Measurements from ENCODE around the gene HS6ST2.

HS6ST2 gene

GRCh38 chrX:132842460-132843238 is 115.8 kb downstream of the HS6ST2 start:
- no peak for DNase-seq

GRCh38 chrX:132837967-132838366 is 120.5 kb downstream of the HS6ST2 start:
- DNase-seq, result no peak

DNA sequence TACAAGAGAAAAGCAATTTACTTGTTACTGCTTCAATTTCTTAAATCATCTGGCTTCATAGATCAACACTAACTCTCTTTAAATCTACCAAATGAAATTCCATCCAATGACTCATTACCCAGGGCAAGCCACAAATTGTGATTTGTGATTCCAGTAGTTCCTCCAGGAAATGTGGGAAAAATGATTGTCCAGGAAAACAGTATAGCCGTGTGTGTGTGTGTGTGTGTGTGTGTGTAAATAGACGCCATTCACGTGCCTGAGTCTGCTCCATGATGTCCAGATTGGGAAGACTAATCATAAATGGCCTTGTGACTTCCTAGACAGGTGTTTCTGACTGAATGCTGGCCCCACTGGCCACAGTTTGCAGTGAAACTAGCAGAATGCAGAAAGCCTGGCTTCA is 121.3 kb downstream of the HS6ST2 start:
- DNase-seq, result no peak

DNA sequence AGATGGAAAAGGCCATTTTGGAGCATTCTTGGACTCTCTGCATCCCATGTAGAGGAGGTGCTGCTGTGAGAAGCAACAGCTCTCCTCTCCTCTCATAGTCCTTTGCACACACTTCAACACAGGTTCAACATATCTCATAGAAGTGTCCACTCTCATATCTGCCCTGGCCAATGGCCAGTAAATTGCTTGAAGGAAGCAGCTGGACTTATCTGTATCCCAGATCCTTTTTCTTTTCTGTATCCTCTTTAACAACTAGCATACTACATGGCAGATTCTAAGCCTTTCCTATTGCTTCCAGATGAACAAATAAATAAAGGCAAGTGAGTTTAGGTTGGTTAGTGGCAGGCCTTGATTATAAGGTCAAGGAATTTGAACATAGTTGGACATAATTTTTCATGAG is 122.0 kb downstream of the HS6ST2 start:
- no peak for DNase-seq

DNA sequence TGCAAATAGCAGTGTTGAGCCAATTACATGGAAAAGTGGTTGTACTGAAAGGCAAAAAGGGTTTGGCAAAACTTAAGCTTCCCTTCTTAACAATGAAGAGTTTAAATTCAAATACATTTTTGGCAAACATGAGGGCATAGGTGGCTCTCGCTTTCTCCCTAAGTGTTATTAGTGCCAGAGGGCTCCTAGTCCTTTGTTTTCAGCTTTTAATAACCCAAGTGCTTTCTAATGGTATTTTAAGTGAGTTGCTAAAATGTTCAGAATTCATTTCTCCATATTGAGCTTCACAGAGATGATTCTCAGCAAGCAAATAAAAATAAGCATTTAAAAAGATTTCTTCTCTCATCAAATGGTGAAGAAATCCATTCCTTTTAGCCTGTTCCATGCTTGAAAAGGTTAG is 123.7 kb downstream of the HS6ST2 start:
- no peak for DNase-seq

- DNase-seq, result no peak
Measured at GRCh38 chrX:132834109-132834508, 124.3 kb downstream of the HS6ST2 start.

DNA sequence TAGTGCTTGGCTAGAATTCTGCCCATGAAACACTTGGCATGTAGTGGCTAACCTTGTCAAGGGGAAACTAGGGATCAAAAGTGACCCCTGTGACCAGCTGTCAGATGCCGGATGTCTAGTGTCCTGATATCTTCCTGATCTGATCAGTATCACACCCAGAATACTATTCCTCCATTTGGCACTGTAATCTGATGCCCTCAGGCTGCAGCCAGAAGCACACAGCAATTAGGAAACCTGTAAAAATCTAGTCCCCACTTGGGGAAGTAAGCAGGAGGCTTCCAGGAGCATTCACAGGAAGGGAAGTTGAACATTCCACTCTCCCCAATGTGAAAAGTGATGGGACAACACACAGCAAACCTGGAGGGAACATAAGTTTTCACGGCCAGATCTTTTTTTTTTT is 125.1 kb downstream of the HS6ST2 start:
- no peak for DNase-seq

DNA sequence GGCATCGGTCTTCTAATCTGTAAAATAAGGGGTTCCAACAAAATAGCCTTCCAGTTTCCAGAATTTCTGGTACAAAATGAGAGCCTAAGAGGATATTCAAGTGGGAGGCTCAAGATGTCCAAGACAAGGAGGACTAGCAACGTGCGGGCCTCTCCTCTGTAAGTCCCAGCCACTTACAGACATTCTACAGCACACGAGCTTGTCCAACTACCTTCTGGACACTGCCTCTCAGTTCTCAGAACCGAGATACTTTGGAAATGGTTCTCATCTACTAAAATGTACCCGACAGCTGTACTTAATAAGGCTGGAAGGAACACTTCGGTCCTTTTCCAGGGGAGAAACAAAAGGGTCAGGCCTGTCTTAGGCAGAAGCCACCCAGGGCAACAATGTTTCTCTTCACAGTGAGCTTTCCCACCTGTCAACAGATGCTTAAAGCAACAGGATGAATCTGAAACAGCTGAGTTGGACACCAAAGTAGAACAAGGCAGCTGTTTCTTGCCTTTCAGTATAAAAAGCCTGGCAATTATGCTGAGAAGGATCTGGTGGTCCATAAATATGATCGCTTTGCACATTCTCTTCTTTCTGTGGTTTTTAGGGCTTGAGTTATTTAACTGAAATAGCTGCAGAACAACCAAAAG is 127.0 kb downstream of the HS6ST2 start:
- DNase-seq, result no peak

- DNase-seq, result no peak
Measured at GRCh38 chrX:132822634-132823012, 135.8 kb downstream of the HS6ST2 start.

- DNase-seq, result no peak
Measured at GRCh38 chrX:132821974-132822633, 136.3 kb downstream of the HS6ST2 start.

DNA sequence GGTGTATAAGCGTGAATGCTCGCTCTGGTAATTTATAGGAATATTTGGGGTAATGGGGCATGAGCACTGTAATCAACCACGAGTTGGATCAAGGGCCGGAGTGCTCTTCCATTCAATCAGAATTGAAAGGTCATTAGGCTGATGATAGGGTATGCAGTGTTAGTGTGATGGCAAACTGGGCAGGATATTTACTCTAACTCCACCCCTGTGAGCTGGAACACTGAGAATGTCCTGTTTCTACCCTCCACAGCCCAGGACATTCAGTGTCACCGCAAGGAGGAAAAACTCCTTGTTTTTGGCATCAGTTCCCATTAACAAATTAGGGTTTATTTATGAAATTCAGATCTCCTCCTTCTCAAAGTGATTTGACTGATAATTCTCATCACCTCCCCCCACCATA is 137.8 kb downstream of the HS6ST2 start:
- no peak for DNase-seq

DNA sequence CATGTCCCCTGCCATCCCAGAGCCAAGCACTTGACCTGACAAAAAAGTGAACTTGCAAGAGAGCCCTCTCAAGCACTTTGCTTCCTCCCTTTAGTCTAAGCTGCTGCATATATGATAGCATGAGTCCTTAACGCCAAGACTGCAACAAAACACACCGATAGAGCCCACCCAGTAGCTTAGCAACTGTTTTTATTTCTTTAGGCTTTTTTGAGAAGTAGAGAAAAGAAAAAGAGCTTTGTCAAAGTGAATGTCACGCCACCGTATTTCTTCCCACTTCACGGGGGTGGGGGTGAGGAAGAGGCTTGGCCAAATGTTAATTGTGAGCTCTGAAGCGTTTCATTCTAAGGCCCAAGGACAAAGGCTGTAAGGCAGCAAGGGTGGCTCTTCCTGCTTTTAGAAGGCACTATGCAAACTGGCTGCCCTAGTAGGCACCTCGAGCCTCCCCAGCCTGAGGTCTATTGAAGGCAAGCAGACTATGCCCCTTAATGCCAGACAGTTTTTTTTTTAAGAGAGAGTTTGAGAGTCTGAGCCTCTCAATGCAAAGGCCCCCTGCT is 138.6 kb downstream of the HS6ST2 start:
- no peak for DNase-seq

- no peak for DNase-seq
Measured at GRCh38 chrX:132818638-132819037, 139.8 kb downstream of the HS6ST2 start.

DNA sequence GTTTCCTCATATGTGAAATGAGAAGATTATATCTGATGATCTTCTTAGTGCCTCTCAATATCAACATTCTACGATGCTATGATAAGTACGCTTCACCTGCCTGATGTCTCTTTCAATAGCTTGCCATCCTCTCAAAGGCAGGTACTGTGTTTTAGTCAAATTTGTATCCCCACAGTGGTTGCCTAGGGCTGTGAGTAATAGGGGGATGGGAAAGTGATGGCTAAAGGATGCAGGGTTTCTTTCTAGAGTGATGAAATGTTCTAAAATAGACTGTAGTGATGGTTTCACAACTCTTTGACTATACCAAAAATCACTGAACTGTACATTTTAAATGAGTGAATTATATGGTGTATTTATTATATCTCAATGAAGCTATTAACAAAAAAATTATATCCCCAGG is 142.8 kb downstream of the HS6ST2 start:
- no peak for DNase-seq

- no peak for DNase-seq
Measured at GRCh38 chrX:132810964-132811712, 147.3 kb downstream of the HS6ST2 start.

DNA sequence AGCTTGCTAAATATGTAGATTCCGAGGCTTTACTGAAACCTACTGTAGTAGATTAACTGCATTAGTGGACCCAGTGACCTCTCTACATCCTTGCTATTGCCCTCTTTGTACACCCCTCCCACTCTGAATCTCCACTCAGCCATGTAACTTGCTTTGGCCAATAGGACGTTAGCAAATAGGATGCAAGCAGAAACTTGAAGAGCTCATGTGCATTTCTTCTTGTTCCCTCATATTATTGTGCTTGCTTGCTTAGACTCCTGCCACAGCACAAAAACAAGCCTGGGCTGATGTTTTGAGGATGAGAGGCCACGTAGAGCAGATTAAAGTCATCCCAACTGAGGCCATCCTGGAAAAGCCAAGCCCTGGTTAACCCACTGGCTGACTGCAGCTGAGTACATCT is 147.9 kb downstream of the HS6ST2 start:
- DNase-seq, result no peak

DNA sequence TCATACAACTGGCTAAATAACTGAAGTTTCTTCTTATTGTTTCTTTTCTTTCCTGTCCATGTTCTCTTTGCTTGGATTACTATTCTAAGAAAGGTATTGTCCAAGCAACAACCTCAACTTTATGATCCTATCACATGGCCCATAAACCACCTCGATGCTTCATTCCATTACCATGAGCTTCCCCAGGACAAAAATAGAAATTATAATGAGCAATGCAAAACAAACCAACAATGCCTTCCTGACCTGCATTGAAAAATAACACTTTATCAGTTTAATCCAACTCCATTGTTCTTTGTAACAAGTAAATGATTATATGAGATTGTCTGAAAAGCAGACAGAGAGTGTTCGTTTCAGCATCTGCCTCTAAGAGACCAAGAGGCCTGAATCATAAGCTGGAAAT is 148.8 kb downstream of the HS6ST2 start:
- no peak for DNase-seq

DNA sequence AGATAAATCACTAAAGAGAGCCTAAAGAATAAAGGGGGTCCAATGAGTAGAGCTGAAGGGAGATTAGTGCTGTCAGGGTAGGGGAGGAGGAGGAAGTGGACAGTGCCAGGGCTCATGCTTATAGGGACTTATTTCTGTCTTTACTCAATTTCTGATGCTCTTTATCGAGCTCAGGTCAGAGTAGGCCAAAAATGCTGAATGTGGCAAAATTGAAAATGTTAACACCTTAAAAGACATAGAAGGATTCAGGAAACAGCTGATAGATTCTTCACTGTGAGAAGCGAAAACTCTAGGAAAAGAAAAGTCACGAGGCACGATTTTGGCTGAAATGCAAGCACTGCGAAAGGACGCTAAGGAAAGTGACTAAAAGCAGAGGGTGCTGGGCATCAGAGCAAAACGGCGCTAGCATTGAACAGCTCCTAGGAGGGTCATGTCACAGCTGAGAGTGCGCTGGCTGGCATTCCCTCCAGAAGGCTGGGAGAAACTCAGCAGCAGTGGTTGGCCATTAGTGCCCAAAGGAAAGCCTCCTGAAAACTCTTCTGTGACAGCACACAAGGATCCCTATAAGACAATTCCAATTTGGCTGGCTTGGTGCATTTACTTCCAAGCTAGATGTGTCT is 150.9 kb downstream of the HS6ST2 start:
- no peak for DNase-seq

DNA sequence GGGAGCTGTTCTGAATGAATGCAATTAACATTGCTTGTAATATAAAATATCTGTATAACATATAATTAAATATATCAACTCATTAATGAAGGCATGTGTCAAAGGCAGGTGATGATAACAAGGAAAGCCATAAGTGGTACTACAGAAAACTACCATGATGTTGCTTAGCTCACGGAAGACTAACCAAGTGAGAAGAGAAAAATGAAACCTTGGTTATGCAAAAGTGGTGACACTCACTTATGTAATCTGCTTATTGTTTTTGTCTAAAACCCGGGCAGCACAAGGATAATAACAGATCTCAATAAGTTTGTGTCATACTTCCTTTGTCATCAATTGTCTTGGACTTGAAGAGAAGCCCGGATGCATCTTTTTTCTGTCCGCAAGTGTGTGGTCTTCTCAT is 156.4 kb downstream of the HS6ST2 start:
- DNase-seq, result no peak

GRCh38 chrX:132795181-132795580 is 163.2 kb downstream of the HS6ST2 start:
- no peak for DNase-seq

DNA sequence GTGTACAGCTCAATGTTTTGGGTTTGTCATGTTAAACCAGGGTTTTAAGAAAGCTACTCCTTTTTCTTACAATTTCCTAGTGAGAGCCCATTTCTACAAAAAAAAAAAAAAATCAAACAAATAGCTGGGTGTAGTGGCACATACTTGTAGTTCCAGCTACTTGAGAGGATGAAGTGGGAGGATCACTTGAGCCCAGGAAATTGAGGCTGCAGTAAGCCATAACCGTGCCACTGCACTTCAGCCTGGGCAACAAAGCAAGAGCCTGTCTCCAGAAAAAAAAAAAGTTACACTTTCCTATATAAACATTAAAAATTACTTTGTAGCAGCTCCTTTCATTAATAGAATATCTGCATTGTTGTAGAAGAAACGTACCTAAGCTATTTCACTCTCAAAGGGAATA is 166.7 kb downstream of the HS6ST2 start:
- no peak for DNase-seq

- DNase-seq, result no peak
Measured at GRCh38 chrX:132790329-132790728, 168.1 kb downstream of the HS6ST2 start.

- DNase-seq, result no peak
Measured at GRCh38 chrX:132786217-132786616, 172.2 kb downstream of the HS6ST2 start.
